Stimulated activated CD8-positive, alpha-beta memory T cell treated with anti-CD3 and anti-CD28 coated beads, Interleukin-4, amount 100 ng/mL, for 1 hour (primary cell): ENCODE data around the gene TRIM6.
"Not testable (repeated sequence)": the region's sequence is repeated elsewhere in the genome, so short reads cannot be mapped to it uniquely, and the experiment has no call there.

Experiments used
- DNase-seq, 2 donors: peaks; one replicate each; pipeline ENCODE4 v3.0.0-alpha.2; 2020; ENCODE audit warnings: low read depth in 2 of 2, low spot score in 1 of 2

The TRIM6 gene

DNA sequence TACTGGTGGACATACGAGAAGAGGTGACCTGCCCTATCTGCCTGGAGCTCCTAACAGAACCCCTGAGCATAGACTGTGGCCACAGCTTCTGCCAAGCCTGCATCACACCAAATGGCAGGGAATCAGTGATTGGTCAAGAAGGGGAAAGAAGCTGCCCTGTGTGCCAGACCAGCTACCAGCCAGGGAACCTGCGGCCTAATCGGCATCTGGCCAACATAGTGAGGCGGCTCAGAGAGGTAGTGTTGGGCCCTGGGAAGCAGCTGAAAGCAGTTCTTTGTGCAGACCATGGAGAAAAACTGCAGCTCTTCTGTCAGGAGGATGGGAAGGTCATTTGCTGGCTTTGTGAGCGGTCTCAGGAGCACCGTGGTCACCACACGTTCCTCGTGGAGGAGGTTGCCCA lies 6.9 kb downstream of the TRIM6 start:
- no peak for DNase-seq

DNA sequence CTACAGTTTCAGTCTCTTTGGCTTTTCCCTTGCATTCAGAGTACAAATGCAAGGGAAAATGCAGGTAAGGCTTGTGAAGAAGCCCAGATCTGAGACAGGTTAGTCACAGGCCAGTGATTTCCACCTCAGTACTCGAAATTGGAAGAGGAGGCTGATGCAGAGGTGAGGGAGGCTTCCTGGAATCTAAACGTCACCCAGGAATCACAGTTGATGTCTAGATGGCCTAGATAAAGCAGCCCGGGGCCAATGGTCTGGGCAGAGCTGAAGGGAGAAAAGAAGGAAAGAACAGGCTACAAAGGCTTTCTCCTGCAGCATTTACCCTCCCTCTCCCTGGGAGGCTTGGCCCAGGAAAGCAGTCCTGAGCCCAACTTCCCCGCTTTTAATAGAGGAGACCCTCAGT lies 8.5 kb downstream of the TRIM6 start:
- no peak for DNase-seq

DNA sequence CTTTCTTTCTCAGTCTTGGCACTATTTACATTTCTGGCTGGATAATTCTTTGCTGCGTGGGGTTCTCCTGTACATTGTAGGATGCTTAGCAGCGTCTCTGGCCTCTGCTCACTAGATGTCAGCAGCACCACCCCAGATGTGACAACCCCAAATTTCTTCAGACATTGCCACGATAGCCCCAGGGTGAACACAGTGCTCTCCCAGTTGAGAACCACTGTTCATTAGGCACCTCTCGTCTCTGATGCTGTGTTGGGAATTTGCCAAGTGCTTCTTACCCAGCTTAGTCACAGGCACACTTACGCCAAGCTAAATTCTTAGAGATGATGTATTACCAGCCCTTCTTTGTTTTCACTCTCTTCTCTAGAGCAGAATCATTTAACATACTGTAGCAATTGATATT lies 9.4 kb downstream of the TRIM6 start:
- no peak for DNase-seq

DNA sequence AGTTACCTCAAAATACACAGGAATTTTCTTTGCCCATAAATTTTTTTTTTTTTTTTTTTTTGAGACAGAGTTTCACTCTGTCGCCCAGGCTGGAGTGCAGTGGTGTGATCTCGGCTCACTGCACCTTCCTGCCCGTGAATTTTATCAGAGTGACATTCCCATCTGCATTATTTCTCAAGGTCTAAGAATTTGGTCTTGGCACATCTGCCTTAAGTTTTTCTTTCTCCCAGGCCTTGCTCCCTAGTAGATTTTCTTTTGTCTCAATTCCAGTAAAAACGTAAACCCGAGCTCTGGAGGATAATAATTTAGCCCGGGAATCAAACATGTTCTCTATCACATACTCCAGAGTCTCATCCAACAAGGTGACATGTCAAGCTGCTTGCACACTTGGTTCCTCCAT lies 12.4 kb downstream of the TRIM6 start:
- DNase-seq = no peak

DNA sequence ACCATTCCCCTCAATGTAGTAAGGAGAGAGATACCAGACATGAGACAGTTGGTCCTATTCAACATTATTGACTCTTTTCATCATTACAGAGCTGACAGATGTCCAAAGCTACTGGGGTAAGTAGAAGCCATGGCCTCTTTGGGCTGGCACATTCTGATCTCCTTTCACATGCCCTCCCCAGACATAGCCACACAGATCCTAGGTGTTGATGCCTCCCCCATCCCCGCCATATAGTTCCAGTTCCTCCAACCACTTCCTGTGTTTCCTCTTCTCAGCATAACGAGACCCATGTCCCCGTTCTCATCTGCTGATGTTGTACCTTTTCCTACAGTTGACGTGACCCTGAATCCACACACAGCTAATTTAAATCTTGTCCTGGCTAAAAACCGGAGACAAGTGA lies 14.0 kb downstream of the TRIM6 start:
- no peak for DNase-seq

DNA sequence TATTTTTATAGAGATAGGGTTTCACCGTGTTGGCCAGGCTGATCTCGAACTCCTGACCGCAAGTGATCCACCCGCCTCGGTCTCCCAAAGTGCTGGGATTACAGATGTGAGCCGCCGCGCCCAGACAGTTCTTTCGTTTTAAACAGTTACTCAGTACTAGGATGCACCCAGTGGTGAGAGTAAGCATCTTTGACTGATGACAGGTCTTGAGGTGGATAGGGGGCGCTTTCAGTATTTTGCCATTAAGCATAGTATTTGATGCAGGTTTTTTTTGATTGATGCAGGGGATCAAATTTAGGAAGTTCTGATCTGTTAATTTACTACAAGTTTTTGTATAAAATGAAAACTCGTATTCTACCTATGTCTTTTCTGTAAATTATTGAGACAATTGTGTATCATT lies 15.2 kb downstream of the TRIM6 start:
- DNase-seq = no peak

- DNase-seq = no peak
Observed at GRCh38 chr11:5618807-5619206, 22.4 kb downstream of the TRIM6 start.

GRCh38 chr11:5620651-5621521 lies 24.4 kb downstream of the TRIM6 start:
- DNase-seq = no peak

DNA sequence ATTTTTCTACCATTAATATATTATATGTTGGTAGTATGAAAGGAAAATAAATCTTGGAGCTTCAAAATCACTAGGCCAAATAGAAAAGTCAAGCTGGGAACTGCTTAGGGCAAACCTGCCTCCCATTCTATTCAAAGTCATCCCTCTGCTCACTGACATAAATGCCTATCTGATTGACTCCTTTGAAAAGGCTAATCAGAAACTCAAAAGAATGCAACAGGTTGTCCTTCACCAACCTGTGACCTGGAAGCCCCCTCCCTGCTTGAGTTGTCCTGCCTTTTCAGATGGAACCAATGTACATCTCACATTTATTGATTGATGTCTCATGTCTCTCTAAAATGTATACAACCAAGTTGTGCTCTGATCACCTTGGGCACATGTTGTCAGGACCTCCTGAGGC lies 25.1 kb downstream of the TRIM6 start:
- no peak for DNase-seq

GRCh38 chr11:5622802-5623201 lies 26.4 kb downstream of the TRIM6 start:
- DNase-seq = no peak

- DNase-seq = peak; percentile 15 to 39
Observed at GRCh38 chr11:5624489-5625279, 28.2 kb downstream of the TRIM6 start, which contains the start of gene TRIM34. Gene TRIM34 (plus strand): TSS chr11:5625001. CDS start chr11:5632332, 7,331 bp downstream.

GRCh38 chr11:5625281-5625680 lies 28.8 kb downstream of the TRIM6 start:
- DNase-seq = no peak

- no peak for DNase-seq
Observed at GRCh38 chr11:5626196-5626595, 29.8 kb downstream of the TRIM6 start.

GRCh38 chr11:5631417-5631816 lies 35.0 kb downstream of the TRIM6 start:
- DNase-seq = no peak

DNA sequence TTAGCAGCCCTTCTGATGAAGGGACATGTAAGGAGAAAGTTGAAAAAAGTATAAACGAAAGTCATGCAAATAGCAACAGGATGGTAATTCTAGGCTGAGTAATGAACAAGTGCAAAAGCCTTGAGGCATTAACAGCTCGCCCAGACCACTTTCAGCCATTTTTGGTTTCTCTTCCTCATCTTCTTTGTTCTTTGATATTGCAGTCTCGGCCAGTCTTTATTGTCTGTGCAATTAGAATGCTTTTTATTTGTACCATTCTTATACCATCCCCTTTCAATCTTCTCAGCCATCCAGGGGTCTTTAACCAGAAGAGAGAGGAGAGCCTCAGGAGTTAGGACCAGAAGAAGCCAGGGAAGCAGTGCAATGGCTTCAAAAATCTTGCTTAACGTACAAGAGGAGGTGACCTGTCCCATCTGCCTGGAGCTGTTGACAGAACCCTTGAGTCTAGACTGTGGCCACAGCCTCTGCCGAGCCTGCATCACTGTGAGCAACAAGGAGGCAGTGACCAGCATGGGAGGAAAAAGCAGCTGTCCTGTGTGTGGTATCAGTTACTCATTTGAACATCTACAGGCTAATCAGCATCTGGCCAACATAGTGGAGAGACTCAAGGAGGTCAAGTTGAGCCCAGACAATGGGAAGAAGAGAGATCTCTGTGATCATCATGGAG lies 35.7 kb downstream of the TRIM6 start:
- no peak for DNase-seq

DNA sequence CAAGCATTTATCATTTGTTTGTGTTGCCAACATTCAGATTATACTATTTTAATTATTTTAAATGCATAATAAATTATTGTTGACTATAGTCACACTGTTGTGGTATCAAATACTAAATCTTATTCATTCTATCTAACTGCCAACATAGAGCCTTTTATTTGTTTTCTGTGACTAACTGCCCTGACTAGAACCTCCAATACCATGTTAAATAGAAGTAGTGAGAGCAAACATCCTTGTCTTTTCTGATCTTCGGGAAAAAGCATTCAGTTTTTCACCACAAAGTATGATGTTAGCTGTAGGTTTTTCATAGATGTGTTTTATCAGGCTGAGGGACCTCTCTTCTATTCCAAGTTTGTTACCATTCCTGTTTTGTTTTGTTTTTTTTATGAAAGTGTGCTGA lies 43.5 kb downstream of the TRIM6 start:
- DNase-seq = no peak

DNA sequence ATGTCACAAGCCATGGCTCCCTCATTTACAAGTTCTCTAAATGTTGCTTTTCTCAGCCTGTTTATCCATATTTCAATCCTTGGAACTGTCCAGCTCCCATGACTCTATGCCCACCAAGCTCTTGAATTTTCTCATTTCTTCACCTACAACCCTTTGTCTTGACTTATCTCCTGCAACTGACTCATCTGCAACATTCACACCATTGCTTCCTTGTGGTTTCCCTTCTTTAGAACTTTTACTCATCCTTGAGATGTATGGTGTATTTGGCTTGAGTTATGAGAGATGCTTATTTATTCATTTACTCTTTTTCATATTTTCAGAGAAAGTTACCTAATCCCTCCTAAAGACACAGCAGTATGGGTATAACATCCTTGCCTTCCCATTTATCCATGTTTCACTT lies 47.1 kb downstream of the TRIM6 start:
- DNase-seq = no peak

DNA sequence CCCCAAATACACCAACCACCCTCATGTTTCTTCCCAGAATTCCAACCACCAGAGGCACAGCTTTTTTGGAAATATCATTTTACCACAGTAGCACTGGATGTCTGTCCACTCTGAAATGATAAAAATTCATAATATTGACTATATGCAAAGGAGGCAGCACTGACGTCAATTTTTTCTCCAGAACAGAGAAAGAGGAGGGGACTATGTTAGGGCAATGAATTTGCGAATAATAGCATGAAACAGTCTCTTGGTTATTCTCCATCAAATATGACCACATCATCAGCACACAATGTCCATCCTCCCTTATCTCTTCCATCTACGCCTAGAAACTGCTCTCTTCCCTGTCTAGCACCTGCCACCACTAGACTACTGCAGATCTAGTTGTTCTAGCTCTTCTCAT lies 49.7 kb downstream of the TRIM6 start:
- DNase-seq = no peak

DNA sequence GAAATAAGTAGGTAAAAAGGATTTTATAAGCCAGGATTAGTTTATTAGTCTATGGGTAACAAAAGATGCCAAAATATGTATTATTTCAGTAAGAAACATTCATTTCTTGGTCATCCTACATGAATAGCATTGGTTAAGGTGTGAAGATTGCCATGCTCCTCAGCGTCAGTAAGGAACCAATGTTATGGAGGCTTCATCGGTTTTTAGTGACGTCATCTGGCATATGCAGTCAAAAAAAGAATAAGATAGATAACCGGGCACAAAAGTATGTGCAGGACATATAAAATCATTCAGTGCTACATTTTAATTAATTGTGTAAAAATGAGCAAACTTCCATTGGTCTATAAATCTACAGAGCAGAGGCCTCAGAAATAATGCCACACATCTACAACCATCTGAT lies 59.0 kb downstream of the TRIM6 start:
- DNase-seq = no peak

DNA sequence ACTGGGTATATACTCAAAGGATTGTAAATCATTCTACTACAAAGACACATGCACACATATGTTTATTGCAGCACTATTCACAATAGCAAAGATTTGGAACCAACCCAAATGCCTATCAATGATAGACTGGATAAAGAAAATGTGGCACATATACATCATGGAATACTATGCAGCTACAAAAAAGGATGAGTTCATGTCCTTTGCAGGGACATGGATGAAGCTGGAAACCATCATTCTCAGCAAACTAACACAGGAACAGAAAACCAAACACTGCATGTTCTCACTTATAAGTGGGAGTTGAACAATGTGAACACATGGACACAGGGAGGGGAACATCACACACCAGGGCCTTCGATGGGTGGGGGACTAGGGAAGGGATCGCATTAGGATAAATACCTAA lies 60.5 kb downstream of the TRIM6 start:
- DNase-seq = not testable (repeated sequence)

GRCh38 chr11:5658318-5658717 lies 61.9 kb downstream of the TRIM6 start:
- no peak for DNase-seq
